Peyer's patch (tissue), 4 donors: Measurements from ENCODE around the gene GPRIN3. TPM values are rescaled to one million over a fixed set of nuclear protein-coding genes. Genes with fewer than 3 reads are reported as not detected.

ENCODE experiments used
- DNase-seq, 3 donors: peaks; one replicate each; pipeline ENCODE4 v3.0.0-alpha.2; 2017 to 2019
- H3K27ac ChIP-seq, 4 donors: fragments of 200-600 bp; sonication (generic); one replicate each; pipeline ENCODE4 v1.5.1; 2016 to 2019
- H3K27me3 ChIP-seq, 2 donors: fragments of 200-600 bp; sonication (generic); one replicate each; pipeline ENCODE4 v1.5.1; 2019
- H3K36me3 ChIP-seq, 3 donors: fragments of 200-600 bp; sonication (generic); one replicate each; pipeline ENCODE4 v1.5.1; 2016 to 2019
- H3K4me1 ChIP-seq, 4 donors: fragments of 200-600 bp; sonication (generic); one replicate each; pipeline ENCODE4 v1.5.1; 2016 to 2019
- H3K4me3 ChIP-seq, 4 donors: fragments of 200-600 bp; sonication (generic); 1 replicate in 3 of 4; 2 replicates in 1 of 4; pipeline ENCODE4 v1.5.1; 2016 to 2019; ENCODE audit warnings: mild to moderate bottlenecking in 1 of 4
- H3K9me3 ChIP-seq, 4 donors: fragments of 200-600 bp; sonication (generic); one replicate each; pipeline ENCODE4 v1.5.1; 2016 to 2019; ENCODE audit warnings: mild to moderate bottlenecking in 1 of 4
- POLR2A ChIP-seq, 2 donors: fragments of 450-650 bp; IDR thresholded peaks; one replicate each; pipeline ENCODE4 v1.5.1; 2017; ENCODE audit warnings: antibody characterized with exemption in 2 of 2, mild to moderate bottlenecking in 2 of 2, moderate library complexity in 2 of 2
- total RNA-seq, 4 donors: library from RNA; depleted of rRNA; stranded (reverse); fragments of >200 nt; gene quantifications; one replicate each; pipeline ENCODE4 v1.1.0, GENCODE V29; 2016
- TF ChIP-seq, protein P1 (sequence below), 6 experiments: fragments of 450-650 bp in 4 of 6; fragments of 200-600 bp in 2 of 6; sonication (generic) in 1 of 6; IDR thresholded peaks; one replicate each; pipeline ENCODE4 v1.5.1; 2017 to 2019; ENCODE audit warnings: antibody characterized with exemption in 6 of 6, mild to moderate bottlenecking in 3 of 6, moderate library complexity in 1 of 6

The GPRIN3 gene
- total RNA-seq, 4 donors from 2014 or later: 13.1 to 26.8 (median 17.8) TPM

DNA sequence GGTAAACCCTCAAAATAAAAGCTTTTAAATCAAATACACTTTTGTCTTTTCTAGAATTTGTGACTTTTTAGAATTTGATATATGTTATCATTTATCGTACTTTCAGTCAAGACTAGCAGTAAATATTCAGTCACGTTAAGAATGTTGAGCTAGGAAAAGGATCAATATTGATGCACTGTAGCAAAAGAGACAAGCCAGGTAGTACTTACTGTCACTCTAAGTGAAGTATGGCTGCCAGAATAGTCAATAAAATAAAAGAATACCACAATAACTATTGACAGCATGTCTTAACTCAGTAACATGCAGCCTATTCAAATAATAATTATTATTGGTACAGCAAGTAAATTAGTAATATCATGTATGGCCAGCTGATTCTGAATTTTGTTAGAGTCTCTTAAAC, 43.6 kb upstream of the GPRIN3 start:
- no peak for DNase-seq
- H3K4me3 ChIP-seq: no peak overlapping the region
- H3K27me3 ChIP-seq: no peaks in the 10 kb centered on the region
- TF ChIP-seq, protein P1, sequence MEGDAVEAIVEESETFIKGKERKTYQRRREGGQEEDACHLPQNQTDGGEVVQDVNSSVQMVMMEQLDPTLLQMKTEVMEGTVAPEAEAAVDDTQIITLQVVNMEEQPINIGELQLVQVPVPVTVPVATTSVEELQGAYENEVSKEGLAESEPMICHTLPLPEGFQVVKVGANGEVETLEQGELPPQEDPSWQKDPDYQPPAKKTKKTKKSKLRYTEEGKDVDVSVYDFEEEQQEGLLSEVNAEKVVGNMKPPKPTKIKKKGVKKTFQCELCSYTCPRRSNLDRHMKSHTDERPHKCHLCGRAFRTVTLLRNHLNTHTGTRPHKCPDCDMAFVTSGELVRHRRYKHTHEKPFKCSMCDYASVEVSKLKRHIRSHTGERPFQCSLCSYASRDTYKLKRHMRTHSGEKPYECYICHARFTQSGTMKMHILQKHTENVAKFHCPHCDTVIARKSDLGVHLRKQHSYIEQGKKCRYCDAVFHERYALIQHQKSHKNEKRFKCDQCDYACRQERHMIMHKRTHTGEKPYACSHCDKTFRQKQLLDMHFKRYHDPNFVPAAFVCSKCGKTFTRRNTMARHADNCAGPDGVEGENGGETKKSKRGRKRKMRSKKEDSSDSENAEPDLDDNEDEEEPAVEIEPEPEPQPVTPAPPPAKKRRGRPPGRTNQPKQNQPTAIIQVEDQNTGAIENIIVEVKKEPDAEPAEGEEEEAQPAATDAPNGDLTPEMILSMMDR (IDR thresholded peaks at IDR 0.05): no peak
- TF ChIP-seq POLR2A (IDR thresholded peaks at IDR 0.05): no peak
- no peaks in the 10 kb centered on the region for H3K4me1 ChIP-seq
- H3K9me3 ChIP-seq: no peaks in the 10 kb centered on the region
- H3K27ac ChIP-seq: no peak overlapping the region
- no peaks in the 10 kb centered on the region for H3K36me3 ChIP-seq

DNA sequence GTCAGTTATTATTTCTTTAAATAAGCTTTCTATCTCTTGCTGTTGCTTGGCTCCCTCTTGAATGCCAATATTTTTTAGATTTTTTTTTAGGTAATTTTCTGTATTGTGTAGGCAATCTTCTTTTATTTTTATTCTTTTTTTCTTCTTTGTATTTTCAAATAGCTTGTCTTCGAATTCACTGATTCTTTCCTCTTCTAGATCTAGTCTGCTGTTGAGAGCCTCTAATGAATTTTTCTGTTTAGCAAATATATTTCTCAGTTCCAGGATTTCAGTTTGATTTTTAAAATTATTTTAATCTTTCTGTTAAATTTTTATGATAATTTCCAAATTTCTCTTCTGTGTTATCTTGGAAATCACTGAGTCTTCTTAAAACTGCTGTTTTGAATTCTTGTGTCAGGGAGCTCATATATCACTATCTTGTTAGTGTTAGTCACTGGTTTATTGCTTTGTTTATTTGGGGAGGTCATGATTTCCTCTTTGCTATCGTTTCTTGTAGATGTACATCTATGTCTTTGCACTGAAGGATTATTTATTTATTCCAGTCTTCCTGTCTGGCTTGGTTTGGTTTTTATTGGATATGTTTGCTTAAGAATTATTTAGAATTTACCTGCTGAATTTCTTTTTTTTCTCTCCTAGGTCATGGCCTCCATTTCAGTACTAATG, 39.9 kb upstream of the GPRIN3 start:
- Histone ChIP-seq H3K4me3 (no peak overlapping the region), H3K36me3 (no peaks in the 10 kb centered on the region), H3K27ac (no peak overlapping the region), H3K9me3 (no peaks in the 10 kb centered on the region), H3K27me3 (no peaks in the 10 kb centered on the region), H3K4me1 (no peaks in the 10 kb centered on the region)
- no peak for DNase-seq
- no peak for TF ChIP-seq POLR2A (IDR thresholded peaks at IDR 0.05)
- TF ChIP-seq, protein P1 (IDR thresholded peaks at IDR 0.05): no peak

DNA sequence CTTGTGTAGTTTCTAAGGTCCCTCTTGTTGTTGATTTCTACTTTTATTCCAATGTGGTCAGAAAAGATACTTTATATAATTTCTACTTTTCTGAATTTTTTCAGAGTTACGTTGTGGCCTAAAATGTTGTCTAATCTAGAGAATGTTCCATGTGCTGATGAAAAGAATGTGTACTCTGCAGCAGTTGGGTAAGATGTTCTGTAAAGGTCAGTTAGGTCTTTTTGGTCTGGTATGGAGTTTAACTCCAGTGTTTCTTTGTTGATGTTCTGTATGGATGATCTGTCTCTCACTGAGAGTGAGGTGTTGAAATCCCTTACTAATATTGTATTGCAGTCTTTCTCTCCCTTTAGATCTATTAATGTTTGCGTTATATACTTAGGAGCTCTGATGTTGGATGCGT, 37.0 kb upstream of the GPRIN3 start:
- H3K36me3 ChIP-seq: no peaks in the 10 kb centered on the region
- H3K9me3 ChIP-seq: no peaks in the 10 kb centered on the region
- DNase-seq: no peak
- no peak overlapping the region for H3K27ac ChIP-seq
- H3K4me1 ChIP-seq: no peaks in the 10 kb centered on the region
- TF ChIP-seq POLR2A (IDR thresholded peaks at IDR 0.05): no peak
- H3K4me3 ChIP-seq: no peak overlapping the region
- no peaks in the 10 kb centered on the region for H3K27me3 ChIP-seq

DNA sequence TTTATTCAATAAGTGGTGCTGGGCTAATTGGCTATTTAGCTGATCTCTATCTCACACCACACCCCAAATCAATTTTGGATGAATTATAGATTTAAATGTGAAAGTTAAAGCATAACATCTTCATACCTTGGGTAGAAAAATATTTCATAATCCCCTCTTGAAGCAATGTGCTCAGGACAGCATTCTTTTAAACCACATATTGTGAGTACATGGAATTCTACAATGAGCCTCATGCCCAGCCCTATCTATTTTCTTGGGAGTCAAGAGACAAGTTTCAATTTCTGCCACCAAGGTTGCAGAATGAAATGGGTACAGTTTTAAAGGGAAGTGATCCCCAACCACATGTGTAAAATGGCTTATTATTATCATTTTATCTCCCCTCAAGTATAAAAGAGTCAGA, 30.6 kb upstream of the GPRIN3 start:
- DNase-seq: no peak

DNA sequence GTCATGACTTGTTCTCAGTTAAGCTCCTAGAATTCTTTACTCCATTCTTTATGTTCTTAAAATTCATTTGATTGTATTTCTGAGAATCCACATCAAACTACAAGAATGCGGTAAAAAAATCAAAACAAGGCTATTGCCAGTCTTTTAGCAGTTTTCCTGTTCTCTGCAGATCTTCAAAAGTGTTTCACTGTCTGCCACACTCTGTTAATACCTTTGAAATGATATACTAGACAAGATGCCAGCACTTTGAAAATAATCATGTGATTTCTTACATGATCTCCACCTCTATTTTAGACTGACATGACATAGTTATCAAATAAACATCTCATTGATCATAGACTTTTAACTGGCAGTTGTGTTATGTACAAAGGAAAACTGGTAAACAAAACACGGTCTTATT, 30.1 kb upstream of the GPRIN3 start:
- TF ChIP-seq POLR2A (IDR thresholded peaks at IDR 0.05): no peak
- TF ChIP-seq, protein P1 (IDR thresholded peaks at IDR 0.05): no peak
- H3K27me3 ChIP-seq: no peaks in the 10 kb centered on the region
- H3K9me3 ChIP-seq: no peaks in the 10 kb centered on the region
- H3K4me3 ChIP-seq: no peak overlapping the region
- no peak overlapping the region for H3K27ac ChIP-seq
- no peak for DNase-seq
- no peaks in the 10 kb centered on the region for H3K4me1 ChIP-seq
- H3K36me3 ChIP-seq: no peaks in the 10 kb centered on the region

More for the DNA sequence above, 30.6 kb upstream of the GPRIN3 start:
- Histone ChIP-seq H3K27me3 (no peaks in the 10 kb centered on the region), H3K36me3 (no peaks in the 10 kb centered on the region), H3K9me3 (no peaks in the 10 kb centered on the region), H3K4me3 (no peak overlapping the region), H3K4me1 (no peaks in the 10 kb centered on the region), H3K27ac (no peak overlapping the region)
- TF ChIP-seq POLR2A (IDR thresholded peaks at IDR 0.05): no peak

DNA sequence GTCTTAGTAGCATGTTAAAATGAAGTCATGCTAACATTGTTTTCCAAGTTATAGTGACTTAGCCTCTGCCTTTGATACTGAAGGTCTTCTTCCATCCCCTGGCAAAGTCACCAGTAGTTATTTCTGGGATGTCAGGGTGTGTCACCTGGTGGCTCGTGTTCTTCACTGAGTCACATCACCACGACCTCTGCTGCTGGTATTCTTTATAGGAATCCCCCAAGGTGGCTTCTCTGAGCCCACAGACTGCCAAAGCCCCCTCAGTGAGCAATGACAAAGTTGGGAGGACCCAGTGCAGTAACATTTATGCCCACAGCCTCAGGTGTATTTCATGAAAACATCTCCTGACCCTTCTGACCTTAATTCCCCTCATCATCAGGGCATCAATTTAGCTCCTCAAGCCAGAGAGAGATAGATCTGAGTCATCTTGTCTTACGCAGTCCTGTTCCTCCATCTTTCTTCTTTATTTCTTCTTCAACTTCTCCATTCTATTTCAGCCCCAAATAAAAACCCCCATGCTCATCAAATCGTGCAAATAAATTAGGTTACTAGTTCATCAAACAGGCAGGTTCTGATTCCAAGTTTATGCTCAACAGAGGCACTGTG, 29.3 kb upstream of the GPRIN3 start:
- Histone ChIP-seq H3K9me3 (no peaks in the 10 kb centered on the region), H3K4me3 (no peak overlapping the region), H3K27me3 (no peaks in the 10 kb centered on the region), H3K36me3 (no peaks in the 10 kb centered on the region), H3K4me1 (no peaks in the 10 kb centered on the region), H3K27ac (no peak overlapping the region)
- no peak for TF ChIP-seq POLR2A (IDR thresholded peaks at IDR 0.05)
- no peak for DNase-seq

DNA sequence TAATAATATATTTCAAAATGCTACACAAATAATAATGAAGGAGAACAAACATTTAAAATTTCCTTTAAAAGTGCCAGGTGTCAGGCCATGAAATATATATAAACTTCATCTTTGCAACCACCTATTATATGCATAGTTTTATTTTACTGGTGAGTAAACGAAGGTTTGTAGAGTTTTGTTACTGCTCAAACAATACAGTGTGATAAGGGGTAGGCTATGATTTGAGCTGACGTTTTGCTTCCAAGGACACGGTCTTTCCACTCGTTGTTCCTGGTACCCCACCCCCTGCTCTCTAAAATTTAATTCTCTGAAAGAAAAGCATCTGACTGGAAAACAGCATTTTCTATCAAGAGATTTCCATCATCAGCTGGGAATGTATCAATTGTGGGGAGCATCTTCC, 27.2 kb upstream of the GPRIN3 start:
- H3K27me3 ChIP-seq: no peaks in the 10 kb centered on the region
- H3K27ac ChIP-seq: no peak overlapping the region
- H3K4me3 ChIP-seq: no peak overlapping the region
- H3K36me3 ChIP-seq: no peaks in the 10 kb centered on the region
- TF ChIP-seq, protein P1 (IDR thresholded peaks at IDR 0.05): no peak
- no peak for TF ChIP-seq POLR2A (IDR thresholded peaks at IDR 0.05)
- no peak for DNase-seq
- H3K9me3 ChIP-seq: no peaks in the 10 kb centered on the region
- no peaks in the 10 kb centered on the region for H3K4me1 ChIP-seq
